Right forelimb (tissue), 1 donor: ENCODE results near the gene APC.
"Not testable (repeated sequence)": the region's sequence is repeated elsewhere in the genome, so short reads cannot be mapped to it uniquely, and the experiment has no call there.

Source experiments
- DNase-seq: peaks from one replicate; pipeline ENCODE4 v3.0.0-alpha.2; 2018

The APC gene

DNA sequence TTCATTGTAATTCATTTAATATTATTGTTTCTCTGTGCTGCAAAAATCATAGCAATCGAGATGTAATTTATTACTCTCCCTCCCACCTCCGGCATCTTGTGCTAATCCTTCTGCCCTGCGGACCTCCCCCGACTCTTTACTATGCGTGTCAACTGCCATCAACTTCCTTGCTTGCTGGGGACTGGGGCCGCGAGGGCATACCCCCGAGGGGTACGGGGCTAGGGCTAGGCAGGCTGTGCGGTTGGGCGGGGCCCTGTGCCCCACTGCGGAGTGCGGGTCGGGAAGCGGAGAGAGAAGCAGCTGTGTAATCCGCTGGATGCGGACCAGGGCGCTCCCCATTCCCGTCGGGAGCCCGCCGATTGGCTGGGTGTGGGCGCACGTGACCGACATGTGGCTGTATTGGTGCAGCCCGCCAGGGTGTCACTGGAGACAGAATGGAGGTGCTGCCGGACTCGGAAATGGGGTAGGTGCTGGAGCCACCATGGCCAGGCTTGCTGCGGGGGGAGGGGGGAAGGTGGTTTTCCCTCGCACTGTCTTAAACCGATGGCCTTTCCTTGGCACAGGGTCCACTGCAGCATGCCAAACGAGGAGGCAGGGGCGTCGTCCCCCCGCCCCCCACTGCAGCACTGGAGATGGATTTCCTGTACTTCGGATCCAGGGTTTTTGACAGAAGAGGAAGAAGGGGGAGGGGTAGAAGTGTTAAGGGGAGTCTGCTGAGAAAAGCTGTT, at the start of gene APC:
Gene APC, plus strand, starts transcription at position 423 of the 728 bp plus-strand sequence. CDS start 17,006 bp downstream, outside the sequence.
- peak; percentile 96 for DNase-seq

DNA sequence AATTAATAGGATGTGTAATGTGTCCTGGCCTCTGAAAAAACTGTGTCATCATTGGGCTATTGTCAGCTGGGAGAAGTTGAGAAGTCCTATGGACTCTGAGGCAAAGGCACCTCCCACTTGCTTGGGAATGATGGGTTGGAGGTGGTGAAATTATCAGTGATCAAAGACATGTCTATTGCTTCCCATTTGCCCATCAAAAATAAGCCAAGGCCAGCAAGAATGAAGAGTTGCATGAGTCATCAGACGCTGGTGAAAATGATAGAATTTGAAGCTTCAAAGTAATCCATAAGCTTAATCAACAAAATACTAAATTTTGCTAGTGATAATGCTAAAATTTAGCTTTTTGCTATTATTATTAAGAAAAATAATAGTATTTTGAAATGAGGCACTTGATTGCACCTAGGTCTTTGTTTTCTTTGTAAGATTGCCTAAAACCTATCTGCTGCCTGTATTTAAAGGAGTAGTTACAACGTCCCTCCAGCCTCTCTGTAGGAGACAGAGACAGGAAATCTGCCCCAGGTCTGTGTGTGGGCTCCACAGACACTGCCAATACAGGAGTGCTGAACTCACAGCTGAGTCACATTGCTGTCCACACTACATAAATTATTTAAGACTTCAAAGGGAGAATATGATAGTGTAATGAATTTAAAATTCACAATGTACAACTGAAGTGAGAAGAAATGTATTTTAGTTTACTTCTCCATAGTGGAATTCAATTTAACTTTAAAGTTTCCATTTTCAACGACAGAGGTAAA, 48.4 kb upstream of the APC start:
- DNase-seq: no peak

GRCh38 chr5:112690605-112691338, 46.9 kb upstream of the APC start:
- no peak for DNase-seq

DNA sequence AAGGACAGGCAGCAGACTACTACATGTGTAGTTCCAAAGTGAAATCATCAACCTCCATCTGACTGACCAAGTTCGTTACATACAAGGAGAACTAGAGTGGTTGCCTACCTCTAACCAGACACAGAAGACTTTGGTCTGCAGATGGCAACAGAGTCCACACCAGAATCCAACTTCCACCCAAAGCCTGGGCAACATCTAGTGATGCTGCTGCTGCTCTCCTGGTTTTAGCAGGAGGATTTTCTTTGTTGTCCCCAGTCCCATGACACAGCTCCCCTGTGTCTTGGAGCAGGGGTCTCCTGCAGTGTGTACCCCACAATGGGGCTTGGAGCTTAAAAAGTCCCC, 46.4 kb upstream of the APC start:
- DNase-seq: no peak

GRCh38 chr5:112691758-112692157, 45.9 kb upstream of the APC start:
- no peak for DNase-seq

DNA sequence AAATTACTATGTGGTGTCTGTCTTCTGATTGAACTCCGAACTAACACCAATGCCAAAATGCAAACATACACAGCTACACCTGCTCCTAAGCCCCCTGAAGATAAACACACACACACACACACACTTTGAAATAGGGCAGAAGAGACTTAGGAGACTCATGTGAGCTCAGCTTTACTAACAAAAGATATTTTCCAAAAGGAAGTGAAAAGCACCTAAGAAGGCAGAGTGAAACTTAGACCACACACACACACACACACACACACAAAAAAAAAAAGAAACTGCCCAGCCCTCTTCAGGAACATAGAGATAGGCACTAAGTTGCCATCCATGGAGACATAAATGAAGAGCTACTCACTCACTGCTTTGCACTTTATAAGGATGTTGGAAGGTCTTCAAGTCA, 45.2 kb upstream of the APC start:
- no peak for DNase-seq

DNA sequence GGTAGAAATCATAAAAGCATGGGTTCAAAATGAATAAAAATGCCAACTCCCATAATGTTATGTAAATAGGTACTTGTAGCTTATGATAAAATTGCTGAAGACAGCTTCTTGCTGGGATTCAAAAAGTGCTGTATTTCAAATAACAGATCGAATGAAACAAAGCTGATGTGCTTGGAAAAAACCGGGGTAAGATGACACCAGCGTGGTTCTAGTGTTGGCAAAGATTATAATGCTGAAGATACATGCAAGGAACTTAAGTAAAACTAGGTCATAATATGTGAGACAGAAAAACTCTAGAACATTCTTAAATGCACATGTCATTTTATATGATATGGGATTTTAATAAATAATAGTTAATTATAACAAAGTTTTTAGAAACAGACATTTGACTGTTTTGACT, 44.4 kb upstream of the APC start:
- DNase-seq: no peak

DNA sequence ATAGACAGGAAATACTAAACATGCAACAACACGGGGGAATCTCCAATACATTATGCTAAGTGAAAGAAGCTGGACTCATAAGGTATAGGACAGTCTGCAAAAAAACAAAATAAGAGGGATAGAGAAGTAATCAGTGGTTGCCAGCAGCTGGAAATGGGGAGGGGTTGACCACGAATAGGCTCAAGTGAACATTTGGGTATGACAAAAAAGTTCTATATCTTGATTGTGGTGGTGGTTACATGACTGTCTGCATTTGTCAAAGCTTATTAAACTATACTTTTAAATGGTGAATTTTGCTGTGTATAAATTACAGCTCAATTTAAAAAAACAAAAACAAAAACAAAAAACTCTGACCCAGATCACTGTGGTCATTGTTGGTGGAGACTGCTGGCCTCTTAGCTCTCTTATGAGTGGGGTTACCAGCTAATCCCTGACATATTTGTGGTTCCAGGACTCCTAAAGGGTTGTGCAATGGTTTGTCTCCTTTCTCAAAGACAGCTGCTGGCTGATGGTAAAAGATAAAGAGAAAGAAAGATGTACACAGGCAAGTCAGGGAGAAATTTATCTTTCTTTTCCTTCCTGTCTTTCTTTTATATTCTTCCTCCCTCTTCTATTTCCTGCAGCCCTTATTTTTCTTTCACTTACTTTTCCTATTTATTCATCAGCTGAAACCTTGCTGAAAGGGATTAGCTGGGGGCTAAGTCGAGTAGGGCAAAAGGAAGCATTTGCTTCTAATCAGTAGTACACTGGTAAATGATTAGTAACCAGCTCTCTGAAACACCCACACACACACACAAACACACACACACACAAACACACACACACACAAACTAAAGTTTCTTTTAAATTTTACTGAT, 42.6 kb upstream of the APC start:
- DNase-seq: no peak

DNA sequence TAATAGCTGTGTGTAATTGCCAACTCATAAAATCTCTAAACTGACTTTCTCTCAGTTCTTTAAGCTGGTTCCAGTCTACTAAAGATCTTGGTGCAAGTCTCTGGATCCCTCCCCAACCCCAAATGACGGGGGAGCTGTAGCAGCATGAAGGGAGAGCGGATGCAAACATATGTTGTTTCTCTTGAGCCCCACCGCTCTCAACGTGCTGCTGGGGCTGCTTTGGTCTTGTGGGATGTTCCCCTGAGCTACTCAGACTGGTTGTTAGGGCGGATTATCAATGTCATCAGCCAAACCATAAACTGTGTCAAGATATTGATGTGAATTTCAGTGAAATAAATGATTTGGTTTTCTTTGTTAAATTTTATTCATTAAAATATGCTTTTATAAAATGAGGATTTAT, 40.9 kb upstream of the APC start:
- DNase-seq: no peak

GRCh38 chr5:112697322-112697721, 40.4 kb upstream of the APC start:
- no peak for DNase-seq

- no peak for DNase-seq
Observed at GRCh38 chr5:112697833-112698232, 39.9 kb upstream of the APC start.

- DNase-seq: no peak
Observed at GRCh38 chr5:112703866-112704820, 33.5 kb upstream of the APC start.

GRCh38 chr5:112706446-112707016, 31.2 kb upstream of the APC start:
- DNase-seq: no peak

GRCh38 chr5:112707187-112708102, 30.2 kb upstream of the APC start:
- peak; percentile 95 for DNase-seq

DNA sequence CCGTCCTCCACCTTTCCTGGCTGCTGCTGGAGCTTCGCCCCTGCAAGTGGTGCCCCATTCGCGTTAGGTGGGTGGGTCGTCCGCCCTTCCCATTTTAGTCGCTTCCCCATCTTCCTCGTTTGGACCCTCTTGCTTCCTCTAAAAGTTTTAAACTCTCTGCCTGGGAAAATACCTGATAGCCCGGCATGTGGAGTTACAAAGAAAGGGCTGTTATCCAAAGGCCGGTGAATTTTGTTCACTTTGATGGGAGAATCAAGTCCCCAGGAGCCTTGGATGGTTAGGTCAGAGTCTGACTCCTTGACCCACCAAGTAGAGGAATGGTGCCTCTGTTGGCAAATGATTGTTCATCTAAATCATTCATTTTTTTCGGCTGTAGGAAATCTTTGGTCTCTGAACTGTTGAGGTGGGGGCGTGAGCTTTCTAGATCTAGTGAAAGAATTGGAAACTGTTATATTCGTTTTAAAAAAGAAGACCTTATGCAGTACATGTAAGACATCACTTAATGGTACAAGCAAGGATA, 29.5 kb upstream of the APC start:
- DNase-seq: peak; percentile 49

DNA sequence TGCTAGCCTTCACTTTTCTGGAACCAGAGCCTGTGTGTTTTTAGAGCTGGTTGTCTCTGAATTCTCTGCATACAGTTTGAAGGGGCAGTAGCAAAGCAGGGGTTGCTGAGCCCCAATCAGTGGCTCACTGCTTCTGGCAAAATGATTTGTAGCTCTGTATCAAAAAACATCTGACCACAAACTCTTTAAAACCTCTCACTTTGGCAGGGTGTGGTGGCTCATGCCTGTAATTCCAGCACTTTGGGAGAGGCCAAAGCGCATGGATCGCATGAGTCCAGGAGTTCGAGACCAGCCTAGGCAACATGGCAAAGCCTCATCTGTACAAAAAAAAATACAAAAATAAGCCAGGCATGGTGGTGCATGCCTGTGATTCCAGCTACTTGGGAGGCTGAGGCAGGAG, 28.3 kb upstream of the APC start:
- DNase-seq: no peak

GRCh38 chr5:112710896-112711295, 26.8 kb upstream of the APC start:
- no peak for DNase-seq

DNA sequence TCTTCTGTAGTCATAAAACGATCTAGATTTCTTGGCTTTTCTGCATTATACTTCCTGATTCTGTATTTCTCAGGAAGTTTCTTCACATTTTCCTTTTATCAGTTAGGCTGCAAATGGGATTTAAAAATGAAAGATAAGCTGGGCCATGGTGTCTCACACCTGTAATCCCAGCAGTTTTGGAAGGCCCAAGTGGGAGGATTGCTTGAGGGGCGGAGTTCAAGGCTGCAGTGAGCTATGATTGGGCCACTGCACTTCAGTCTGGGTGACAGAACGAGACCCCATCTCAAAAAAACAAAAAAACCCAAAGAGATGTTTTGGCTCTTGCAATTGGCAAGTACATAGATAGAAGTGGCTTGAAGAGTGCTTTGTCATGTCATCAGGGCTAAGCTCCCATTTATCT, 26.2 kb upstream of the APC start:
- no peak for DNase-seq

- DNase-seq: no peak
Observed at GRCh38 chr5:112713206-112713605, 24.5 kb upstream of the APC start.

GRCh38 chr5:112716895-112717294, 20.8 kb upstream of the APC start:
- not testable (repeated sequence) for DNase-seq
